Left ventricle myocardium inferior (tissue), 1 donor: ENCODE data around the gene SLTM. TPM values are rescaled to one million over a fixed set of nuclear protein-coding genes. Genes with fewer than 3 reads are reported as not detected.

Experiments used
- DNase-seq: peaks from one replicate; pipeline ENCODE4 v3.0.0-alpha.2; 2020
- H3K27ac ChIP-seq: fragments of 200-600 bp; replicated peaks from 2 replicates; pipeline ENCODE4 v1.8.0; 2021
- H3K27me3 ChIP-seq: fragments of 200-600 bp; 2 replicates; pipeline ENCODE4 v1.8.0; 2021; ENCODE audit warnings: low read depth
- H3K36me3 ChIP-seq: fragments of 200-600 bp; 2 replicates; pipeline ENCODE4 v1.8.0; 2021
- H3K4me1 ChIP-seq: fragments of 200-600 bp; 2 replicates; pipeline ENCODE4 v1.8.0; 2021
- H3K4me3 ChIP-seq: fragments of 200-600 bp; 2 replicates; pipeline ENCODE4 v1.8.0; 2021; ENCODE audit warnings: mild to moderate bottlenecking, moderate library complexity
- H3K9me3 ChIP-seq: fragments of 200-600 bp; replicated peaks from 2 replicates; pipeline ENCODE4 v1.8.0; 2021
- CTCF ChIP-seq: fragments of 200-600 bp; IDR thresholded peaks from 2 replicates; pipeline ENCODE4 v1.8.0; 2021; ENCODE audit warnings: antibody characterized with exemption, mild to moderate bottlenecking, borderline replicate concordance
- intact Hi-C: fragments of 100-400 bp; cut with micrococcal nuclease; formaldehyde crosslinking; loops from one replicate; pipeline ENCODE4 v1.11.0; 2022
- long read RNA-seq: library from polyadenylated mRNA; unstranded; transcript quantifications from one replicate; pipeline ENCODE4 v2.0.0, GENCODE V29; 2021
- total RNA-seq: library from RNA; stranded (reverse); fragmentation: NEBNext Ultra II Directional; extraction: Animal tissue kit (Norgen Biotek cat#: 25700); gene quantifications from one replicate; pipeline ENCODE4 v1.2.1, GENCODE V29; 2021
- donor health status: DM: no; HTN: yes; CAD: no; lungs with severe emphysema.

The SLTM gene
- 47.8 TPM for total RNA-seq
- long read RNA-seq, full-length matches to known transcripts, result 44 of 98 reads
- long read RNA-seq, partial matches to known transcripts, result 18 of 98 reads
- long read RNA-seq, other reads (novel, unspliced or antisense), result 36 of 98 reads

- DNase-seq, result peak; percentile 95
- Histone ChIP-seq H3K27ac (peak within 1 kb of the TSS; percentile 100), H3K4me3 (peak within 1 kb of the TSS; percentile 92), H3K9me3 (no peaks in the 10 kb centered on the region), H3K36me3 (peaks cover 11% of the 10 kb centered on the region), H3K4me1 (peaks cover 52% of the 10 kb centered on the region), H3K27me3 (no peaks in the 10 kb centered on the region)
- intact Hi-C loops, result no loop called here
- TF ChIP-seq CTCF, result peak; percentile 48
Observed at GRCh38 chr15:58933281-58934113, at the start of gene SLTM. SLTM (minus strand) TSS chr15:58933679; CDS start chr15:58933565, 114 bp downstream.

- DNase-seq, result no peak
- Histone ChIP-seq H3K36me3 (no peaks in the 10 kb centered on the region), H3K9me3 (no peaks in the 10 kb centered on the region), H3K27ac (no peak overlapping the region), H3K27me3 (no peaks in the 10 kb centered on the region), H3K4me1 (peaks cover 13% of the 10 kb centered on the region), H3K4me3 (no peak overlapping the region)
- intact Hi-C loops, result loop anchor here (5.0 kb wide), 1 partner anchor 509 kb away; no protein-coding TSS in a partner anchor
- TF ChIP-seq CTCF, result no peak
Observed at GRCh38 chr15:58983261-58983660, 49.8 kb upstream of the SLTM start.

- Histone ChIP-seq H3K9me3 (no peaks in the 10 kb centered on the region), H3K27ac (no peak overlapping the region), H3K27me3 (no peaks in the 10 kb centered on the region), H3K36me3 (no peaks in the 10 kb centered on the region), H3K4me1 (peaks cover 4% of the 10 kb centered on the region), H3K4me3 (no peak overlapping the region)
- no peak for DNase-seq
- intact Hi-C loops, result loop anchor here (5.0 kb wide), 1 partner anchor 510 kb away; no protein-coding TSS in a partner anchor
- no peak for TF ChIP-seq CTCF
Observed at GRCh38 chr15:58981808-58982475, 48.5 kb upstream of the SLTM start.

- Histone ChIP-seq H3K4me1 (peaks cover 3% of the 10 kb centered on the region), H3K27ac (no peak overlapping the region), H3K4me3 (no peak overlapping the region), H3K36me3 (no peaks in the 10 kb centered on the region), H3K9me3 (no peaks in the 10 kb centered on the region), H3K27me3 (no peaks in the 10 kb centered on the region)
- DNase-seq, result no peak
- peak; percentile 70 for TF ChIP-seq CTCF
- intact Hi-C loops, result loop anchor here (5.0 kb wide), 1 partner anchor 512 kb away; no protein-coding TSS in a partner anchor
Observed at GRCh38 chr15:58980351-58980939, 47.0 kb upstream of the SLTM start.

- Histone ChIP-seq H3K9me3 (no peaks in the 10 kb centered on the region), H3K36me3 (no peaks in the 10 kb centered on the region)
- intact Hi-C loops, result no loop called here
Observed at GRCh38 chr15:58977887-58978286, 44.4 kb upstream of the SLTM start.

More at GRCh38 chr15:58977887-58978286, 44.4 kb upstream of the SLTM start:
- Histone ChIP-seq H3K4me3 (no peak overlapping the region), H3K27ac (no peak overlapping the region), H3K27me3 (no peaks in the 10 kb centered on the region), H3K4me1 (peaks cover 3% of the 10 kb centered on the region)
- no peak for DNase-seq
- TF ChIP-seq CTCF, result no peak
